ENCODE results near the gene CSPG4.
"Not testable (repeated sequence)": the region's sequence is repeated elsewhere in the genome, so short reads cannot be mapped to it uniquely, and the experiment has no call there.

Gene CSPG4

DNA sequence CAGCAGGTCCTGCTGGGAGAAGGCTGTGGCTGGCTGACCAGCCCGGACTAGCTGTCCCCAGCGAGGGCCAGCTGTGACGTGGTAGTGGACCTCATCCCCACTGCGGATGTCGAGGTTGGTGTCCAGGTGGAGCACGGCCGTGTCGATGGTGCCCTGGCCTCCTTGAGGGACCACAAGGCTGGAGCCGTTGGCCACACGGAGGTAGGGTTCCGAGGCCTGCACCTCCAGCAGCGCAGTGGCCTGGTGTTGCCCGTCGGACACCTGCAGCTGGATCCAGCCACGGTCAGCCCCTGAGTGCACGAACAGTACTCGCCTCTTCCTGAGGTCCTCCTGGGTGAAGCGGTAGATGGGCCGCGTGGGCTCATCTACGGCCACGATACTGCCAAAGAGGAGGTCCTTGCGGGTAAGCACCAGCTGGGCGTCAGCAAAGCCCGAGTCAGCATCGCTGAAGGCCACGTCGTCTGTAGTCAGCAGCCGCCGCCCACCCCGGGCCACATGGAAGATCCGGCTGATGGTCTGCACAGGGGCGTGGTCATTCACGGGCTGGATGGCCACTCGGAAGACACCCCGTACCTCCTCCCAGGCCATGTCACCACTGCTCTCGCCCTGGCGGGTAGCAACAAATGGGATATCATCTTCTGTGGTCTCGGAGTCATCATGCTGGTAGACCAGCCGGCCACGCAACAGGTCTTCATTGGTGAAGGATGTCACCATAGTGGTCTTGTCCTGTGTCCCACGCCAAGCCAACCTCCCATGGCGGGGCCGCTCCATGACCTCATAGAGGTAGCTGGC is 25.0 kb downstream of the CSPG4 start:
- DNase-seq, result no peak

DNA sequence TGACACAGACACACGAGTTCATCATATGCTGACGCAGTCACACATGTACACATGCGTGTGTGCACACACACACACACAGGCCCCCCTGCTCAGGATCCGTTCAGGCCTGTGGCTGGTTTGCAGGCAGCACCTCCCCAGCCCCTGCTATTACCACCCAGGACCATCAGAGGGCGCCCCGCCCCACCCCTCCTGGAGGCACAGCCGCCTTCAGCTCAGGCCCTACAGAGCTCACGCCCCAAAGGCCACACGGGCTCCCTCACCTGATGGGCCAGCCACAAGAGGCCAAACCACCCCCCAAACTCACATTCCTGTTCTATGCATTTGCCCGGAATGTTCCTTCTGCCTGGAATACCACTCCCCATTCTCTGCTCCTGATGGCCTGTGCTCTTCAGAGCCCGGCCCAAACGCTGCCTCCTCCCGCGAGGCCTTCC is 26.4 kb downstream of the CSPG4 start:
- peak; percentile 39 to 87 for DNase-seq

DNA sequence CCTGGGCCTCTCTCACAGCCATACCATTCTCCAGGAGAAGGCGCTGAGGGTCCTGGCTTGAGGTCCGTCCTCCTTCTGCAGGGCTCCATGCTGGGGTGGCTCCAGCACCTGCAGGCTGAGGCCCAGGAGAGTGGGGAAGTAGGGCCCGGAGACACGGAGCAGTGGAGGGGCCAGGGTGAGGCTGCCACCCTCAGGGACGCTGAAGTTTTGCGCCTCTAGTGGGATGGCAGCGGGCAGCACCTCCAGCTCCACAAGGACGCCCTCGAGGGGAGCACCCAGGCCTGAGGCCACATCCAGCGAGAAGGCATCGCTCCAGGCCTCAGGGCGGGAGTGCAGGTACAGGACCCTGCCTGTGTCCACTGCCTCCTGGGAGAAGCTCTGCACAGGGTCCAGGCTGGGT is 27.5 kb downstream of the CSPG4 start:
- no peak for DNase-seq

DNA sequence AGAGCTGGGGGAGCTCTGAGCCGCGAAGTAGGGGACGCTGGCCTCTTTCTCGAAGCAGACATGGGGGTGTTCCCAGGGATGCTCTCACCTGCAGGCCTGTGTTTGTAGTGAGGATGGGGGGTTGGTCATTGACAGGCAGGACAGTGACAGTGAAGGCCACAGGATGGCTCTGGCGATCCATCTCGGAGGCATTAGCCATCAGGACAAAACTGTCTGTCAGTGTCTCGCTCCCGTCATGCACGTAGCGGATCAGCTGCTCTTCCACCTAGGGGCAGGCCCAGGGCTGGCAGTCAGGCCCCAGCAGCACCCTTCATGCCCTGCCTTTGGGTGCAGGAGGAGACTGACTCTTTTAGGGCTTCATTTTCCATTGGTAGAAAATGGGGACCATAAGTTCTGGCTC is 28.0 kb downstream of the CSPG4 start:
- no peak for DNase-seq

DNA sequence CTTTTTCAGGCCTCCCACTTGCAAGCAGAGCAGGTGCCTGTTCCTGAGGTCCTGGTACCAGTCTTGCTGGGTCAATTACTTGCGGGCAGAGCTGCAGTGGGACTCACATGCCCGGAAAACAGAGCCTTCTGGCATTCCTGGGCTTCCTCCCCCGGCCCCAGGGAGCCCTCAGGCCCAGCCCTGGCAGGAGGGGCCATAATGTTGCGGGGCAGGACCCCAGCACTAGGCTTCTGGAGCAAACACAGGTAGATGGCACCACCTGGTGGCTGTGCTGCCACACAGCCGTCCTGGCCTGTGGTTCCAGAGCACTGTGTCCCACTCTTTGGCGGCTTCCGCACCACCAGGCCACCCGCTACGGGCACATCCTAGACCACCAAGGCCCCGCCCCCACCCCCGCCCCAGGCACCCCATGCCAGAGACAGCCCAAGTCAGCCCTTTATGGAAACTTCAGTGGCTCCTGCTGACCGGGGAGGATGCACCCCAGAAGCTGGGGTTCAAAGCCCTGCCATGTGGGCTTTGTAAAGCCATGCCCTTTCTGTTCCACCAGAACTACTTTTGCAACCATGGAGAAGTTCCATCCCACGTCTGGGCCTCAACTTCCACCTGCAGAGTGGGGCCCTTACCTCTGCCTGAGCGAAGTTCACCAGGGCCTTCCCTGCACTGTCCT is 28.9 kb downstream of the CSPG4 start:
- peak in 1 of 2 donors; percentile 73 for DNase-seq

DNA sequence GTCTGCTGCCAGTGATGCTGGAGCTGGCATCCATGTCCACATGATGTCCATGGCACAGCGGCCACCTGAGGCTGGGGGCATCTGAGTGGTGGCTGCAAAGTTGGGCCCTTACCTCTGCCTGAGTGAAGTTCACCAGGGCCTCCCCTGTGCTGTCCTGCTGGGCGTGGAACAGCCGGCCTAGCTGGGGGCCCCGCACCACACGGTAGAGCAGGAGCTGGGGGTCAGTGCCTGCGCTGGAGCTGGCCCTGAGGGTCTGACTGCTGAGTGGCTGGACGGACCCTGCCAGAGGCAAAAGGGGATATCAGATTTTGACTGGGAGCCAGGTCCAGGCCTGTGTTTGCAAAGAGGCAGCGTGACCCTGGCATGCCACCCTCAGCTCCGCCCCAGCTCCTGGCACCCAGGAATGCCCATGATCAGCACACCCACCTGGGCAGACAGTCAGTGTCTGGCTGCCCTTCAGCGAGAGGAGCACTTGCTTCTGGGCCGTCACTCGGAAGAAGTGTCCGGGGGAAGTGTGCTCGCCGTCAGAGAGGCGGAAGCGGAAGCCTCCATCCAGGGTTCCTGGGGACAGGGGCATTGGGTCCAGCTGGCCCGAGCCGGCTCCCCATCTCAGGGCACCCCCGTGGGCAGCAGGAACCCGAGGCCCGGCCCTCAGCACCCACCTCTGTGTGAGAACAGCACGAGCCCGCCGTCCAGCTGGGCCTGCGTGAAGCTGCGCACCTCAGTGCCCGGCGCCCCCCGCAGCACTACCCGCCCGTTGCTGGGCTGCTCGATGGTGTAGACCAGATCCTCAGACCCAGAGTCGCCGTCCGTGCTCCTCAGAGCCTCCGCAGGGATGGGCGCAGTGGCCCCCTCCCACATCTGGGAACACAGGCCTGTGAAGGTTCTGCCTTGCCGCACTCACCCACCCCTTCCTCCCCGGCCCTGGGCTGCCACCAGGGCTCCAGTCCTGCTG is 30.2 kb downstream of the CSPG4 start:
- DNase-seq, result no peak

DNA sequence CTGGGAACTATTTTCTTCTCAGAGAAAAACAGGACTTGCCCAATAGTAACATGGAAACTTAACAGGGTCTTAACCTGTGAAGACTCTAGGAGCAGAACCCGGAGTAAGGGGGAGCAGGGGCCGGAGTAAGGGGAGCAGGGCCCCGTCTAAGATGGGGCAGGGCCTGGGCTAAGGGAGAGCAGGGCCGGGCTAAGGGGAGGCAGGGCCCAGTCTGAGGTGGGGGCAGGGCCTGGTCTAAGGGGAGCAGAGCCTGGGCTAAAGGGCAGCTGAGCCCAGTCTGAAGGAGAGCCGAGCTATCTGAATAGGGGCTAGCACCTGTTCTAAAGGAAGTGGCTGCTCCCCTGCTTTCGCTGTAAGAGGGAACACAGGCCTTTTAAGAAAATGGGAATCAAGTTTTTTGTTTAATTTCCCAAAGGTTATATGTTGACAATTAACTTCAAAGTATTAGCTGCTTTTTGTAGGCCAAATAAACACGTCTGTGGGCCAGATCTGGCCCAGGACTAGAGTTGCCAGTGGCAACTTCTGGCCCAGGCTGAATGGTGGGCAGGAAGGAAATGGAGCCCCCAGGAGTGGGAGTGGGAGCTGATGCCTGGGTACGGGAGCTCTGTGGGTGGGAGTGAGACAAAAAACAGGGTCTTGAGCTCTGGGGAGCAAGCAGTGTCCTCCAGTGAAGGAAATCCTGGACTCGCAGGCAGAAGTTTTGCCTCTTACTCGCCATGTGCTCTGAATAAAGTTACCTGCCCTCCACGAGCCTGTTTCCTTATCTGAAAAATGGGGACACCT is 32.5 kb downstream of the CSPG4 start:
- DNase-seq, result no peak

DNA sequence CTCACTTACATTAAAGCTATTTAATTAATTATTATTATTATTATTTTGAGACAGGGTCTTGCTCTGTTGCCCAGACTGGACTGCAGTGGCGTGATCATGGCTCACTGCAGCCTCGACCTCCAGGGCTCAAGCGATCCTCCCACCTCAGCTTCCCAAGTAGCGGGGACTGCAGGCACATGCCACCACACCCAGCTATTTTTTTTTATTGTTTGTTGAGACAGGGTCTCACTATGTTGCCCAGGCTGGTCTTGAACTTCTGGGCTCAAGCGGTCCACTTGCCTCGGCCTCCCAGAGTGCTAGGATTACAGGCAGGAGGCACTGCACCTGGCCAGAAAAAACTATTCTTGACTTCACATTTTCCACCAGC is 34.3 kb downstream of the CSPG4 start:
- DNase-seq, result not testable (repeated sequence)

DNA sequence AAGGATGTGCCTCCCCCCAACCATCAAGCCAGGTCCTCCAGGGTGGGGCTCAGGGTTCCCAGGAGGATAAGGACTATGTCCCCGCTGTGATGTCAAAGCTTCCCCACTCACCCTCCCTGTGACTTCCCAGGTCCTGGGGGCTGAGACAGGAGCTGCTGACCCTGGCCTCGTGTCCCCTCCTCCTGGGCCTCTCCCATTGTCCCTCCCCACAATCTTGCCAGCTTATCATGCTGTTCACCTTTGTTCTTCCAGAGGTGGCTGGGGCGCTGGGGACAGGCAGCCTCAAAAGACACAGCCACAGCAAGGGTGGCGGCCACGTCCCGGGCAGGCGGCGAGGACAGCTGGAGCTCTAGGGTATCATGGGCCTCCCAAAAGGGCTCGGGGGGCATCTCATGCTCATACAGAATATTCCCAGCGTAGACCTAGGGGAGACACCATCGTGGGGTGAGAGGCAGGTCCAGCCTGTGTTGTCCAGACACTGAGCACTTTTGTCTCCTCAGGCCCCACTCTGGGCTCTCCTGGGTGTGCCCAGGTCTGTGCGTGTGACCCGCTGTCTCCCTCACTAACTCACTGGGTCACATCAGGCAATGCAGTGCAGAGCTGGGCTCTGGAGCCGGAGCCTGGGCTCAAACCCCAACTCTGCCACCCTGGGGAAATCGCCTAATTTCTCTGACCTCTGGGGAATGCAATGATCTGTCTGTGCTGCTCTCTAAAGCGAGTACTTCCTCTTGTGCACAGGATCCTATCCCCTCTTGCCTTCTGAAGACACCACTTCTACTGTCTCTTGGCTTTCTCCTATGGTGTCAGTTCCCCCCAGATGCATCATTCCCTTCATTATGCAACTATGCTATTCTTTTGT is 35.0 kb downstream of the CSPG4 start:
- no peak for DNase-seq

DNA sequence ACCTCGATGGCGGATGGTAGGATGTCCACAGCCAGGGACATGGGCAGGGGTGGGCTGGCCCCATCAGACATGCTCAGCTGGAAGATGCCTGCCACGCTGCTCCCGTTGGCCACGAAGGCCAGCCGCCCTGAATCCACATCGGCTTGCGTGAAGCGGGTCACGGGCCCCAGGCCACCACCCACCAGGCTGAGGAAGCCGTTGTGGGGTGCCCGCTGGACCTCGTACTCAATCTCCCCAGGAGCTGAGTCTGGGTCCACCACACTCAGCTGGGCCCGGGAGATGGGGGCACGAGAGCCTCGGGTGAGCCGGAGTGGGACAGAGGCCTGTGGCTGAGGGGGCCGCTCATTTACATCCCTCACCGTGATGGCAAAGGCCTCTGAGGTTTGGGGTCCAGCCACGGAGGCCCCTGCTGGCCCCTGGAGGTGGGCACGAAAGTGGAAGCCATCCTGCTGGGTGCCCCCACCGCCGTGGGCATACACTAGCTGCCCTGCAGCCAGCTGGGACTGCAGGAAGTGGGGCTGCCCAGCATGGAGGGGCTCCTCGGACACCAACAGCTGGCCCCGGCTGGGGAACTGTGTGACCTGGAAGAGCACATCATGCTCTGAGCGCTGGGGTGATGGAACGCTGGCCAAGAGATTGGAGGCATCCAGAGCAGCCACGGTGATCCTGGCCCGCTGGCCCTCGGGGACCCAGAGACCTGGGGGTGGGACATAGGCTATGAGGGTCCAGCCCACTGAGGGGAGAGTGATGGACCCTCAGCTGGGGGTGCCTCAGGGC is 35.8 kb downstream of the CSPG4 start:
- DNase-seq, result no peak

DNA sequence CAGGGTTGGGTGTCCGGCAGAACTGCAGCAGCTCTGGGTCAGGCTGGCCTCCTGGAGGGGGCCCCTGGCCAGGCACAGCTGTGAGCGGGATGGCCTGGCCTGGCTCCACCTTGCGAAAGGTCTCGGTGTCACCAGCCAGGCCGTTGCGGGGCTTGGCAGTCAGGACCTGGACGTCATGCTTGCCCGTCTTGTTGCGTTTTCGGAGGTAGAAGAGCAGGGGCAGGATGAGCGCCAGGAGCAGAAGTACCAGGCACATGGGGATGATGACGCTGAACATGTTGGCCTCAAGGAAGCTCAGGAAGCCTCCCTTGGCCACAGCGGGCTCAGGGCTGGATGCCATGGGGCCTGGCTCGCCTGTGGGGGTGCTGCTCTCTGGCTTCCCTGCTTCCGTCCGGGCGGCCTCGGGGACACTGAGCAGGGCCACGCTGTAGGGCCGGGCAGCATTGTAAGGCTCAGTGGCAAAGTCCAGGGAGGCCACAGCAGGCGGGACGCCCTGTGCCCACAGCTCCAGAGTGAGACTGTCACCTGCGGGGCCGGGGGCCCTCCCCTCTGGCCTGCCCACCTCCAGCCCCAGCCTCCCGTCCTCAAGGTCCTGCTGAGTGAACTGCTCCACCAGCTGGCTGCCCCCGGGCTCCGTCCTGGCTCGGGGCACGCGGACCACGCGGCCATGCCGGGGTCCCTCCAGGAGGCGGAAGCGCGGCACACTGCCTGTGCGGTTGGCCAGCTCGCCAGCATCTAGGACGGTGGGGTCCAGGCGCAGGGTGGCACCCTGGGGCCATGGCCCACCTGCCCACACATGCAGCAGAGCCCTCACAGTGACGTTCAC is 36.9 kb downstream of the CSPG4 start:
- DNase-seq, result no peak

DNA sequence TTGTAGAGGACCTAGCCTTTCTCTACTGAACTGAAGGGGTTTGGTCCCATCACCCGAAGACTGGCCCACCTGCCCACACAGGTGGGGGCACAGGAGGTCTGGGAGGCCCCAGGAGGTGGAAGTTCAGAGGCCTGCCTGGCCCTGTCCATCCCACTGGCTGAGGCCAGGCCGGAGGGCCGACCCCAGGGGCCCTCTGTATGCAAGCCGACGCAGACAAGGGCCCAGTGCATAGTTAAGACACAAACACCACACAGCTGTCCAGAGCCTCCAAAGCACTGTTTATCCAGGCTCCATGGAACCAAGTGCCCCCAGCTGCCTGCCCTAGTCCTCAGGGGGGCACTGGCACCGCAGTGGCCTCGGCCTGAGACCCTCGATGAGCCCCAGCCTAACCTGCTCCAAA is 38.3 kb downstream of the CSPG4 start:
- DNase-seq, result no peak

DNA sequence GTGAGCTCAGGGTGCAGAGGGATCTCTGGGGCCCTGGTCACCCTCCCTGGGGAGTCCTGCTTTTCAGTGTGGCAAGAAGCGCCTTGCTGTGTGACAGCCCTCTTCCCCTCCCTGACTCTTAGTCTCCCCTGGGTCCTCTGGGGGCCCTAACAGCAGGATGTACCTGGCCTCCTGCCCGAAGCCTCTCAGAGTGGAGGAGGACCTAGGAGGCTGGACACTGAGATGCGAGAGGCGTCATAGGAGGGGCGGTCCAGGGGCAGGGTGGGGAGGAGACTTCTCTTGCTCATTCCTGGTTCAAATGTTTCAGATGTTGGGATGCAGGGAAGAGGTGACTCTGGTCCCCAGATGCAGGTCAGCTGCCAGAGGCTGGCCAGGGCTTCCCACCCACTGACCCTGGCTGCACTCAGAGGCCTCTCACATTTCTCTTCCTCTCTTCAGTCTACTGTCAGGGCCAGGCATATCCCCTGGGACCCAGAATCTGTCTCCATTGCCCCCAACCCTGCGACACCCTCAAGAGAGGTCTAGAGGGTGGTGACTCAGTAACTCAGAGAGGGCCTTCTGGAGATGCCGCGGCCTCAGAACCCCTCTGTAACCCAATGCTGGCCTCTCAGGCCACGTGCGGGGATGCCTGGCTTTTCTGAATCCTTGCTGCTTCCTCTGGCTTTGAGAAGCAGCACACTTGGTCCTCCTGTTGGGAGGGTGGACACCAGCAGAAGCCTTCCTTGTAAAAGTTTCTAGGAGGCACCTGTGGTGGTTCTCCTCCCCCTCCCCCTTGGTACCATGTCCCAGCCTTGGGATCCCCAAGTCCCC is 39.0 kb downstream of the CSPG4 start:
- DNase-seq, result no peak

DNA sequence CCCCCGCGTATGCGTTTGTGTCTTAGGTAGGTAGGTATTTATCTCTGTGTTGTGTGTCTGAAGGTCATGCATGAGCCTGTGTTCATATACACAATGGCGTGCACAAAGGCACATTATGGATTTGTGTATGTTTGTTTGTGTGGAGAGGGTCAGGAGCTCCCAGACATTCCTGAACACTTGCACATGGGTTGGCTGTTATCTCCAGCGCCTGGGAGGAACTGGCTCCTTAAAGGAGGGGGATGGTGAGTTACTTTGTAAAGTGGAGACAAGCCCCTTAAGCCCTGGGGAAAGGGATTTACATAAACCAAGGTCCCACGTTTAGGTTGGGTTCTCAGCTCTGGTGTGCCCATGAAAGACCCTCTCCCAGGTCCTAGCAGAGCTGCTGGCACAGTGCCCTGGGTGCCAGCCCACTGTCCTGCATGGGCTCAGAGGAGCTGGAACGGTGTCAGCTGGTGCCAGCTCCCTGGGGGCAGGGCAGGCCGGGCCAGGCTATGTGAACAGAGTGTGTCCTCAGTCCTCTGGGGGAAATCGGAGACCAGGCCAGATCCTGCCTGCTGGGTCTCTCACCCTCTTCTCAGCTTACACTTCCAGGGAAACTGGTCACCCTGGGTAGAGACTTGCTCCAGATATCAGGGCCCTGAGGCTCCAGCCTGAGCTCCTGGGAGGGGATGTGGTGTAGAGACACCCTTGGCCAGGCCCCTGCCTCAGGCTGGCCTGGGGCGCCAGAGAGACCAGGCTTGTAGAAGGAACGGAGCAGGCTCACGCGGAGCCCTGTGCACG is 39.8 kb downstream of the CSPG4 start:
- no peak for DNase-seq

DNA sequence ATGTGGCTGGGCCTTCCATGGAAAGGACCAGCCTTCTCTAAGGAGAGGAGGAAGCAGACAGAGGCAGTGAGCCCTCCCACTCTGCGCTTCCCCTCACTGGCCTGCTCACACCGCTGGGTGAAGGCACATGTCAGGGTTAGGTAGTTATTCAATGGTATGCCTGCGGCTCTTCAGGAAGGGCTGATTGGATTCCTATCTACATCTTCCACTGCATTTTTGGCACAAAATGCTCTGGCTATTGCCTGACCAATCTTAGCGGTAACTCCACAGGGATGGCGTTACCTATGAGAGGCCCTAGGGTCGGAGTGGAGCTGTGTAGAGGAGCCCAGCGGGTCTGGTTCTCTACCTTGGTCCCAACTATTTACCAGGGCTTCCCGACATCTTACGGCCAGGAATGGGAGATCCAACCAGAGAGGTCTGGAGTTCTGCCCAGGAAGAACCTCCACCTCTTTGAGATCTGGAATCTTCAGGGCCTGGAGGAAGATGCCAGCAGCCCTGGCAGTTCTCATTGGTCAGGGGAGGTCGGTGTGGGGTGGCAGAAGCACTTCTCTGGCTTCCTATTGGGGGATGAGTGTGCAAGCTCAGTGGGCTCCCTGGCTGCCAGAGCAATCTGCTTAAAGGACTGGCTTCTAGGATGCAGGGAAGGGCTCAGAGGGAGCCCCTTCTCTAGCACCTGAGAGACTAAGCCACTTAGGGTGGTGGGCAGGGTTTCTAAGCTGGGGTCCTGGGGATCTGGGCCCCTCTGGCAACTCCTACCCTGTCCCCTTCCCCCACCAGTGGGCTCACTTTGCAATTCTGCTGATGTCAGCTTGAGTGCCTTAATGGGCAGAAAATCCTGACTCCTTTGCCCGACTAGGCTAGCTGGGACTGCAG is 40.7 kb downstream of the CSPG4 start:
- no peak for DNase-seq

DNA sequence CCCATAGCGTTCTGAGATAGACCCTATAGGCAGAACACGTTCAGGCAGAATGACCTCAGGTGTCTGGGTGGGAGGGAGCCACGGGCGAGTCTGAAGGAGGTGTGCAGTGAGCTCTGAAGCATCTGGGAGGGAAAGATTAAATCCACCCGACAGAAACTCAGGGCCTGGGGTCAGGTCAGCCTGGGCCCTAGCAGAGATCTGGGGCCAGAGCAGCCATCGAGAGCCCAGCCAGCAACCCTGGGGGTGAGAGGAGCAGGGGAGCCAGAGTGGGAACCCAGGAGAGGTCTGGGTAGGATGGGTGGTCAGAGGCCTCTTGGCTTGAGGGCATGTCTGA is 42.8 kb downstream of the CSPG4 start:
- DNase-seq, result no peak

DNA sequence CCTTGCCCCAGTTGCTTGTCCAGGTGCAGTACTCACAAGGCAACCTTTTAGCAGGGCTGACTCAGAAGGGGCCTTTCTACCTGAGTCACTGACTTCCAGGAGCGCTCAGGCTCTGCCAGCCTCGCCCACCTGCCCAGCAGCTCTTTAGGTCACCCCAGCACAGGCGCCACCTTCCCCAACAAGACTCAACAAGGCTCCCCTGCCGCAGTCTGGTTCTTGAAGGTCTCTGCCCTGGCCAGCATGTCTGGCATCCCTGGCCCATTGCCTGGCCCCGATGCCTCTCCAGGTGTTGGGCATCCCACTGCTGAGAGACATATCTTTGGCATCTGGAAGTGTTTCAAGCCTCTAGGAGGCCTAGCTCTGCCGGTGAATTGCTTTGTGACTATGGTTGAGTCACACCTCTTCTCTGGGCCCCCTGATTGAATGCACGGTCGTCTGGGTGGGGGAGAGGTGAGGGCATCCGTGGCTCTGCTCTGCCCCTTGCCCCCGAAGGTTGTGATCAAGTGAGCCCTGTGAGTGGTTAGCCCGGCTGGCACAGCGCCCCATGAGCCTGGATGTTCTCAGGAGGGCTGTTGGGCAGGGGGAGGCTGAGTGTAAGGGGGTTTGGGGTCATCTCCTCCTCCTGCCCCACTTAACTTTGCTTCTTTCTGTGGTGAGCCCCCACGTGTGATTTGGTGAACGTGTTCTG is 43.3 kb downstream of the CSPG4 start:
- DNase-seq, result no peak

Measured in inflammatory macrophage treated with lipopolysaccharide for 1 hour (primary cell).